GM21526 (cell line): ENCODE results near the gene PPP1R12B.
A peak's percentile ranks its signal among the peaks of the same experiment; 100 is the strongest.
"Not testable (repeated sequence)": the region's sequence is repeated elsewhere in the genome, so short reads cannot be mapped to it uniquely, and the experiment has no call there.

Experiments used
- ATAC-seq: cut with Tn5 transposase; IDR thresholded peaks from one replicate; pipeline ENCODE4 v1.9.1; 2021; ENCODE audit warnings: moderate library complexity; ENCODE audit not compliant: unreplicated experiment, low FRiP score

PPP1R12B gene

GRCh38 chr1:202593845-202594244 is 245.3 kb downstream of the PPP1R12B start:
- ATAC-seq: no peak

- no peak for ATAC-seq
Observed at GRCh38 chr1:202596638-202597037, 248.1 kb downstream of the PPP1R12B start.

- ATAC-seq: no peak
Observed at GRCh38 chr1:202597090-202597761, 248.7 kb downstream of the PPP1R12B start.

- ATAC-seq: no peak
Observed at GRCh38 chr1:202599669-202600431, 251.4 kb downstream of the PPP1R12B start.

- ATAC-seq: no peak
Observed at GRCh38 chr1:202600432-202601041, 252.0 kb downstream of the PPP1R12B start.

- no peak for ATAC-seq
Observed at GRCh38 chr1:202603435-202603834, 254.9 kb downstream of the PPP1R12B start.

- no peak for ATAC-seq
Observed at GRCh38 chr1:202605515-202605914, 257.0 kb downstream of the PPP1R12B start.

GRCh38 chr1:202612036-202612435 is 263.5 kb downstream of the PPP1R12B start:
- not testable (repeated sequence) for ATAC-seq

- ATAC-seq: no peak
Observed at GRCh38 chr1:202613571-202613970, 265.1 kb downstream of the PPP1R12B start.

- ATAC-seq: not testable (repeated sequence)
Observed at GRCh38 chr1:202614363-202615207, 266.1 kb downstream of the PPP1R12B start.

- ATAC-seq: not testable (repeated sequence)
Observed at GRCh38 chr1:202615208-202615500, 266.7 kb downstream of the PPP1R12B start.

GRCh38 chr1:202615501-202616354 is 267.2 kb downstream of the PPP1R12B start:
- ATAC-seq: peak; percentile 78

GRCh38 chr1:202616355-202616915 is 267.9 kb downstream of the PPP1R12B start:
- peak; percentile 31 for ATAC-seq

GRCh38 chr1:202619012-202619411 is 270.5 kb downstream of the PPP1R12B start:
- ATAC-seq: not testable (repeated sequence)

GRCh38 chr1:202619505-202619904 is 271.0 kb downstream of the PPP1R12B start:
- no peak for ATAC-seq

- ATAC-seq: not testable (repeated sequence)
Observed at GRCh38 chr1:202620036-202620435, 271.5 kb downstream of the PPP1R12B start.

- no peak for ATAC-seq
Observed at GRCh38 chr1:202621446-202621845, 272.9 kb downstream of the PPP1R12B start.

- ATAC-seq: no peak
Observed at GRCh38 chr1:202622388-202622787, 273.9 kb downstream of the PPP1R12B start.

GRCh38 chr1:202623075-202623474 is 274.6 kb downstream of the PPP1R12B start:
- no peak for ATAC-seq

GRCh38 chr1:202623476-202623875 is 275.0 kb downstream of the PPP1R12B start:
- not testable (repeated sequence) for ATAC-seq
